ENCODE measurements around the gene RASSF8. TPM values are rescaled to one million over a fixed set of nuclear protein-coding genes. Genes with fewer than 3 reads are reported as not detected.
A peak's percentile ranks its signal among the peaks of the same experiment; 100 is the strongest.

RASSF8 gene
- polyA plus RNA-seq, 1 experiment = 25.5 TPM

GRCh38 chr12:26016516-26016915, 58.0 kb downstream of the RASSF8 start:
- Histone ChIP-seq H3K4me3 (ENCODE audit: low read depth, low read length) (no peak overlapping the region), H3K27ac (ENCODE audit: low read depth, low read length) (no peak overlapping the region), H3K27me3 (ENCODE audit: control insufficient read depth, insufficient read depth, low read length) (no peaks in the 10 kb centered on the region), H3K9me3 (ENCODE audit: control insufficient read depth, insufficient read depth, low read length) (no peaks in the 10 kb centered on the region)
- ChIA-PET POLR2A (no interaction called here), CTCF (no interaction called here)
- TF ChIP-seq CTCF (IDR thresholded peaks at IDR 0.05; ENCODE audit: low read depth, low read length) = no peak
- no peak for DNase-seq (ENCODE audit: low read depth, low spot score)

GRCh38 chr12:26017484-26018211, 59.2 kb downstream of the RASSF8 start:
- Histone ChIP-seq H3K27me3 (ENCODE audit: control insufficient read depth, insufficient read depth, low read length) (no peaks in the 10 kb centered on the region), H3K4me3 (ENCODE audit: low read depth, low read length) (no peak overlapping the region), H3K27ac (ENCODE audit: low read depth, low read length) (no peak overlapping the region), H3K9me3 (ENCODE audit: control insufficient read depth, insufficient read depth, low read length) (no peaks in the 10 kb centered on the region)
- ChIA-PET POLR2A (no interaction called here), CTCF (interaction anchor here (0.6 to 1.5 kb wide), 4 partner anchors 9 to 579 kb away, joined by 3 to 6 read pairs (median 4); no protein-coding TSS in a partner anchor)
- TF ChIP-seq CTCF (IDR thresholded peaks at IDR 0.05; ENCODE audit: low read depth, low read length) = peak; percentile 54
- DNase-seq (ENCODE audit: low read depth, low spot score) = no peak

GRCh38 chr12:26018926-26019325, 60.4 kb downstream of the RASSF8 start:
- Histone ChIP-seq H3K4me3 (ENCODE audit: low read depth, low read length) (no peak overlapping the region), H3K9me3 (ENCODE audit: control insufficient read depth, insufficient read depth, low read length) (no peaks in the 10 kb centered on the region), H3K27me3 (ENCODE audit: control insufficient read depth, insufficient read depth, low read length) (no peaks in the 10 kb centered on the region), H3K27ac (ENCODE audit: low read depth, low read length) (peak overlapping the region; percentile 63)
- DNase-seq (ENCODE audit: low read depth, low spot score) = no peak
- ChIA-PET CTCF (no interaction called here), POLR2A (no interaction called here)
- no peak for TF ChIP-seq CTCF (IDR thresholded peaks at IDR 0.05; ENCODE audit: low read depth, low read length)

- DNase-seq (ENCODE audit: low read depth, low spot score) = no peak
- ChIA-PET CTCF (interaction anchor here (1.8 to 2.6 kb wide), 2 partner anchors 7 to 585 kb away, joined by 7 to 15 read pairs; no protein-coding TSS in a partner anchor), POLR2A (interaction anchor here (0.5 to 0.7 kb wide), 2 partner anchors 23 to 61 kb away, joined by 4 to 6 read pairs; no protein-coding TSS in a partner anchor)
- TF ChIP-seq CTCF (IDR thresholded peaks at IDR 0.05; ENCODE audit: low read depth, low read length) = no peak
- peaks cover 4% of the 10 kb centered on the region; the same call in 1 of the 2 replicates for H3K9me3 ChIP-seq (ENCODE audit: control insufficient read depth, insufficient read depth, low read length)
- H3K27me3 ChIP-seq (ENCODE audit: control insufficient read depth, insufficient read depth, low read length) = no peaks in the 10 kb centered on the region
- no peak overlapping the region for H3K4me3 ChIP-seq (ENCODE audit: low read depth, low read length)
- H3K27ac ChIP-seq (ENCODE audit: low read depth, low read length) = no peak overlapping the region
Measured at GRCh38 chr12:26021534-26021933, 63.1 kb downstream of the RASSF8 start.

- Histone ChIP-seq H3K4me3 (ENCODE audit: low read depth, low read length) (no peak overlapping the region), H3K9me3 (ENCODE audit: control insufficient read depth, insufficient read depth, low read length) (peaks cover 4% of the 10 kb centered on the region; the same call in 1 of the 2 replicates), H3K27ac (ENCODE audit: low read depth, low read length) (no peak overlapping the region), H3K27me3 (ENCODE audit: control insufficient read depth, insufficient read depth, low read length) (no peaks in the 10 kb centered on the region)
- no peak for TF ChIP-seq CTCF (IDR thresholded peaks at IDR 0.05; ENCODE audit: low read depth, low read length)
- ChIA-PET POLR2A (interaction anchor here (0.5 kb wide), 1 partner anchor 24 kb away, joined by 4 read pairs; no protein-coding TSS in a partner anchor), CTCF (interaction anchor here (2.6 kb wide), 1 partner anchor 586 kb away, joined by 15 read pairs; no protein-coding TSS in a partner anchor)
- DNase-seq (ENCODE audit: low read depth, low spot score) = no peak
Measured at GRCh38 chr12:26022043-26022442, 63.6 kb downstream of the RASSF8 start.

Data from AG04450 (cell line).